MM.1S (cell line): ENCODE data around the gene FSIP1.
A peak's percentile ranks its signal among the peaks of the same experiment; 100 is the strongest.

Source experiments
- DNase-seq: peaks from one replicate; pipeline ENCODE4 v3.0.0-alpha.2; 2015
- H2AFZ ChIP-seq: fragments of 300-600 bp; sonication (generic); 2 replicates; pipeline ENCODE4 v1.6.0; 2016; ENCODE audit warnings: antibody characterized with exemption, low read length
- H3F3A ChIP-seq: fragments of 300-600 bp; sonication (generic); 2 replicates; pipeline ENCODE4 v1.6.1; 2016; ENCODE audit warnings: mild to moderate bottlenecking, antibody characterized with exemption, low read length, moderate library complexity, mixed read lengths; ENCODE audit not compliant: insufficient read depth
- H3K27ac ChIP-seq: fragments of 300-600 bp; sonication (generic); 2 replicates; pipeline ENCODE4 v1.5.1; 2016; ENCODE audit warnings: mild to moderate bottlenecking, low read length
- H3K27me3 ChIP-seq: fragments of 300-600 bp; sonication (generic); replicated peaks from 2 replicates; pipeline ENCODE4 v1.6.0; 2016; ENCODE audit warnings: low read length; ENCODE audit not compliant: insufficient read depth
- H3K36me3 ChIP-seq: fragments of 300-600 bp; sonication (generic); replicated peaks from 2 replicates; pipeline ENCODE4 v1.6.1; 2016; ENCODE audit warnings: mild to moderate bottlenecking, low read length, mixed read lengths; ENCODE audit not compliant: insufficient read depth
- H3K4me1 ChIP-seq: fragments of 300-600 bp; sonication (generic); 2 replicates; pipeline ENCODE4 v1.6.1; 2016; ENCODE audit warnings: low read length, mixed read lengths
- H3K4me2 ChIP-seq: fragments of 300-600 bp; sonication (generic); 2 replicates; pipeline ENCODE4 v1.6.0; 2016; ENCODE audit warnings: low read depth, low read length
- H3K4me3 ChIP-seq: fragments of 300-600 bp; sonication (generic); 2 replicates; pipeline ENCODE4 v1.5.1; 2016; ENCODE audit warnings: low read length, mixed read lengths
- H3K79me2 ChIP-seq: fragments of 300-600 bp; sonication (generic); 2 replicates; pipeline ENCODE4 v1.6.1; 2016; ENCODE audit warnings: mixed run types, low read length, mixed read lengths
- H3K9ac ChIP-seq: fragments of 300-600 bp; sonication (generic); 2 replicates; pipeline ENCODE4 v1.6.1; 2016; ENCODE audit warnings: low read length, mixed read lengths
- H3K9me2 ChIP-seq: fragments of 300-600 bp; sonication (generic); replicated peaks from 2 replicates; pipeline ENCODE4 v1.6.1; 2016; ENCODE audit warnings: mild to moderate bottlenecking, low read length, mixed read lengths; ENCODE audit not compliant: insufficient read depth
- H3K9me3 ChIP-seq: fragments of 300-600 bp; sonication (generic); replicated peaks from 2 replicates; pipeline ENCODE4 v1.6.1; 2016; ENCODE audit warnings: mild to moderate bottlenecking, low read length, mixed read lengths; ENCODE audit not compliant: insufficient read depth
- H4K20me1 ChIP-seq: fragments of 300-600 bp; sonication (generic); 2 replicates; pipeline ENCODE4 v1.6.1; 2016; ENCODE audit warnings: mild to moderate bottlenecking, low read length, moderate library complexity, mixed read lengths; ENCODE audit not compliant: insufficient read depth
- EZH2 ChIP-seq: fragments of 300-600 bp; sonication (generic); optimal IDR thresholded peaks from 2 replicates; pipeline ENCODE3; 2017; ENCODE audit warnings: low read depth, mild to moderate bottlenecking, antibody characterized with exemption, low read length, mixed read lengths
- EZH2phosphoT487 ChIP-seq: fragments of 300-600 bp; sonication (generic); IDR thresholded peaks from 2 replicates; pipeline ENCODE4 v1.6.1; 2018; ENCODE audit warnings: antibody characterized with exemption, low read length
- TF ChIP-seq, protein P1 (sequence below): fragments of 300-600 bp; sonication (generic); IDR thresholded peaks from 2 replicates; pipeline ENCODE4 v1.5.1; 2016; ENCODE audit warnings: antibody characterized with exemption, low read length, mixed read lengths

Gene FSIP1

DNA sequence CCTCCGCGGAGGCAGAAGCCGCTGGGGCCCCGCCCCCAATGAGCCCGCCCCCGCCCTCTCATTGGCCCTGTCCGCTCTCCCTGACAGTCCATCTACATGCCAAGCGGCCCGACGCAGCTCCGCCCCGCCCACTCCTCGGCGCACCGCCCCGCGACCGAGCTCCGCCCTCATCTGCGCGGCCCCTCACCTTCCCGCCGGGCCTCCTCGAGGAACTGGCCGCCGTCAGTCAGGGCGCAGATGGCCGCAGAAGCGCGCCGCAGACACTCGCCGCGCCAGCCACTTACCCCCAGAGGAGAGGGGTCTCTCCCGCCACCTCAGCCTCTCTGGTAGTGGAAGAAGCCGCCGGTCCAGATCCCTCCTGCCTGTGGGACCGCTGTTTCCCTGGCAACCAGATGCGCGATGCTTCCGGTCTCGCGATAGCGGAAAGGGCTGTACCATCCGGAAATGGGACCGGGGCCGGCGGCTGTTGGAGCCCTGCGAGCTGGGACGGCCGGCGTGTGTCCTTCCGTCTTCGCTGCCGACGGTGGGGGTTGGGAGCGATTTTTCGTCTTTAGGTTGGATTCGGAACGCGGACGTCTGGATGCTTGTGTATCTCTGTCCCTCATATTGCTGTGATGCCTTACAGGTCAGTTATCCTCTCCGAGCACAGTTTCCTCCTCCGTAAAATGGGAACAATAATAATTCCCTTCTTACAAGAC, at the start of gene FSIP1:
Gene FSIP1, minus strand, starts transcription at position 401 of the 698 bp plus-strand sequence. CDS start 6,317 bp downstream, outside the sequence.
- H3K4me1 ChIP-seq, result peaks cover 22% of the 10 kb centered on the region
- TF ChIP-seq, protein P1, sequence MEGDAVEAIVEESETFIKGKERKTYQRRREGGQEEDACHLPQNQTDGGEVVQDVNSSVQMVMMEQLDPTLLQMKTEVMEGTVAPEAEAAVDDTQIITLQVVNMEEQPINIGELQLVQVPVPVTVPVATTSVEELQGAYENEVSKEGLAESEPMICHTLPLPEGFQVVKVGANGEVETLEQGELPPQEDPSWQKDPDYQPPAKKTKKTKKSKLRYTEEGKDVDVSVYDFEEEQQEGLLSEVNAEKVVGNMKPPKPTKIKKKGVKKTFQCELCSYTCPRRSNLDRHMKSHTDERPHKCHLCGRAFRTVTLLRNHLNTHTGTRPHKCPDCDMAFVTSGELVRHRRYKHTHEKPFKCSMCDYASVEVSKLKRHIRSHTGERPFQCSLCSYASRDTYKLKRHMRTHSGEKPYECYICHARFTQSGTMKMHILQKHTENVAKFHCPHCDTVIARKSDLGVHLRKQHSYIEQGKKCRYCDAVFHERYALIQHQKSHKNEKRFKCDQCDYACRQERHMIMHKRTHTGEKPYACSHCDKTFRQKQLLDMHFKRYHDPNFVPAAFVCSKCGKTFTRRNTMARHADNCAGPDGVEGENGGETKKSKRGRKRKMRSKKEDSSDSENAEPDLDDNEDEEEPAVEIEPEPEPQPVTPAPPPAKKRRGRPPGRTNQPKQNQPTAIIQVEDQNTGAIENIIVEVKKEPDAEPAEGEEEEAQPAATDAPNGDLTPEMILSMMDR, result no peak
- TF ChIP-seq EZH2phosphoT487, result no peak
- TF ChIP-seq EZH2, result no peak
- peaks cover 17% of the 10 kb centered on the region for H3F3A ChIP-seq
- H3K36me3 ChIP-seq, result no peaks in the 10 kb centered on the region
- H2AFZ ChIP-seq, result peak within 1 kb of the TSS; percentile 67
- H3K27me3 ChIP-seq, result no peaks in the 10 kb centered on the region
- no peaks in the 10 kb centered on the region for H3K9me3 ChIP-seq
- H3K9ac ChIP-seq, result peak within 1 kb of the TSS; percentile 86
- no peaks in the 10 kb centered on the region for H3K9me2 ChIP-seq
- H3K4me2 ChIP-seq, result peak within 1 kb of the TSS; percentile 71
- H3K27ac ChIP-seq, result peak within 1 kb of the TSS; percentile 68
- H3K4me3 ChIP-seq, result peak within 1 kb of the TSS; percentile 90
- no peaks in the 10 kb centered on the region for H4K20me1 ChIP-seq
- H3K79me2 ChIP-seq, result peaks cover 22% of the 10 kb centered on the region
- DNase-seq, result peak; percentile 97

DNA sequence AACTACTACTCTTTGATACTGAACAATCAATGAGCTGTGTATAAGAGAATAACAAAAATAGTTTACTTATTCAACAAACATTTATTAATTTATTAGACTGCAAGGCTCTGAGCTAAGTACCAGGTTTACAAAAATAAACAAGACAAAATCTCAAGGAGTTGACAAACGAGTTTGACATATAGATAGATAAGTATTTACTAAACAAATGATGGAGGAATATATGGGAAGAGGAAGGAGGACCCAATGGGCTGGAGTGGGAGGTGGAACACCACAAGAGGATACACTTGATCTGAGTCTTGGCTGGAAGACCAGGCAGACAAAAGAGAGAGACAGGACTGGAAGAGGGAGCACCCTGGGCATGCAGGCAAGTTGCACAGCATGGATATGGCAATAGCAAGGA, 47.5 kb upstream of the FSIP1 start:
- Histone ChIP-seq H3K9me3 (no peaks in the 10 kb centered on the region), H3K27ac (no peak overlapping the region), H2AFZ (no peak overlapping the region), H3K4me3 (no peak overlapping the region), H3K27me3 (no peaks in the 10 kb centered on the region), H3K4me2 (no peak overlapping the region), H3K36me3 (no peaks in the 10 kb centered on the region), H3F3A (no peaks in the 10 kb centered on the region), H3K4me1 (no peaks in the 10 kb centered on the region), H4K20me1 (no peaks in the 10 kb centered on the region), H3K79me2 (no peaks in the 10 kb centered on the region), H3K9me2 (no peaks in the 10 kb centered on the region), H3K9ac (no peak overlapping the region)
- DNase-seq, result no peak
- TF ChIP-seq, protein P1, result no peak
- TF ChIP-seq EZH2phosphoT487 (no peak), EZH2 (no peak)

DNA sequence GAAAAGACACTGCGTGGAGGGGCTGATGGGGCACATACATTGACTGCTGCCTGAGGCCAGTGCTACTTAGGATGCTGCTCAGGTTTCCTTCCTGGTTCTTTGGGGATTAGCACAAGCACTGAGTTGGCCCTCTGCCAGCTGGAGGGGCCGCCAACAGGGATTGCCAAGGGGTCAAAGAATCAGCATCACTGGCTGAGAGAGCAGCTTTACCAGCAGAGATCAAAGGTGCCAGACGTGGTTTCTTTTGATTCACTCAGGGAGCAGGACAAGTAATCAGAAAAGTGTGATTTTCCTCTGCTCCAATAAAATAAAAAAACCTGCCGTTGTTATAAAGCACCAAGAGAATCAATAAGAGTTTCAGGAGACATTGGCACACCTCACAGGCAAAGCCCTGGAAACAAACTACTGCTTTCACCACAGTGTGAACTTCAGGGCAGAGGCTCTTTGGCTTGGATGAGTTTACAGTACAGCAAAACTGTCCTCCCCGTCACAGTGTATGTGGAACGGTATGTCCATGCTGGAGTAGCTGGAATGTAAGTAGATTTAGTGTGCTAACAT, 45.8 kb upstream of the FSIP1 start:
- Histone ChIP-seq H2AFZ (no peak overlapping the region), H3K9me3 (no peaks in the 10 kb centered on the region), H3K9me2 (no peaks in the 10 kb centered on the region), H3K27ac (no peak overlapping the region), H3F3A (no peaks in the 10 kb centered on the region), H3K4me3 (no peak overlapping the region), H3K4me1 (no peaks in the 10 kb centered on the region), H3K36me3 (no peaks in the 10 kb centered on the region), H3K27me3 (no peaks in the 10 kb centered on the region), H3K9ac (no peak overlapping the region), H3K4me2 (no peak overlapping the region), H3K79me2 (no peaks in the 10 kb centered on the region), H4K20me1 (no peaks in the 10 kb centered on the region)
- no peak for TF ChIP-seq EZH2phosphoT487
- no peak for TF ChIP-seq EZH2
- TF ChIP-seq, protein P1, result no peak
- no peak for DNase-seq
